Measurements from ENCODE around the gene SYT3.

GRCh38 chr19:50661023-50661422, 21.3 kb upstream of the SYT3 start:
- TF ChIP-seq CTCF (IDR thresholded peaks at IDR 0.05) (no peak), POLR2A (IDR thresholded peaks at IDR 0.05) (no peak), POLR2AphosphoS5 (IDR thresholded peaks at IDR 0.05) (no peak)
